HepG2 (cell line): ENCODE measurements around the gene CCDC181. TPM values are rescaled to one million over a fixed set of nuclear protein-coding genes. Genes with fewer than 3 reads are reported as not detected.

Experiments
- ATAC-seq: fragments of 200-7000 bp; cut with Tn5 transposase; 3 replicates; pipeline ENCODE4 v1.9.1; 2020; ENCODE audit warnings: mild to moderate bottlenecking, moderate library complexity
- BruUV-seq: library from RNA; stranded (reverse); fragments of 400-500 nt; replicated peaks from 2 replicates; lab custom pipeline; 2021; lab: Mats Ljungman, UMichigan
- CTCF ChIA-PET: fragments of 300-600 bp; formaldehyde crosslinking; extraction: SDS; loops from one replicate; lab custom pipeline; 2021; ENCODE audit warnings: low total read pairs, inconsistent platforms, low intra/inter-chr PET ratio; lab: Yijun Ruan, JAX
- POLR2A ChIA-PET: fragments of 350-600 bp; sonication (Branson Sonifier 250); formaldehyde crosslinking; loops from one replicate; lab custom pipeline; 2020; ENCODE audit warnings: antibody characterized with exemption, inconsistent platforms; lab: Yijun Ruan, JAX
- DNase-seq: peaks from one replicate; pipeline ENCODE4 v3.0.0-alpha.2; 2015; ENCODE audit warnings: low spot score
- FAIRE-seq: peaks from 3 replicates; lab custom pipeline; 2011; peaks lifted over from hg19 to GRCh38; lab: Jason Lieb, UNC
- H2AFZ ChIP-seq: one replicate; pipeline ENCODE4 v1.6.1; 2011; ENCODE audit warnings: low read length, inconsistent platforms
- H3K27ac ChIP-seq: fragments of 300-600 bp; 3 replicates; pipeline ENCODE4 v1.8.0; 2011; ENCODE audit warnings: mixed run types, mild to moderate bottlenecking, mixed read lengths, low read length, inconsistent platforms; ENCODE audit not compliant: insufficient read depth; ENCODE audit errors: extremely low read length
- H3K27me3 ChIP-seq, 2 experiments: fragments of 200-600 bp in 1 of 2; 2 replicates in 1 of 2; 3 replicates in 1 of 2; pipeline versions ENCODE4 v1.6.0 to v1.8.0; 2011; ENCODE audit warnings: low read length in 2 of 2, mild to moderate bottlenecking in 2 of 2, moderate library complexity in 2 of 2, inconsistent platforms in 1 of 2; ENCODE audit not compliant: insufficient read depth in 2 of 2, control insufficient read depth in 1 of 2
- H3K36me3 ChIP-seq, 2 experiments: fragments of 200-600 bp in 1 of 2; replicated peaks in 1 of 2; 2 replicates in 1 of 2; 3 replicates in 1 of 2; pipeline versions ENCODE4 v1.5.1 to v1.8.0; 2011; ENCODE audit warnings: low read length in 2 of 2, inconsistent platforms in 1 of 2; ENCODE audit not compliant: insufficient read depth in 2 of 2, control insufficient read depth in 1 of 2
- H3K4me1 ChIP-seq: 2 replicates; pipeline ENCODE4 v1.5.1; 2012; ENCODE audit warnings: low read length, inconsistent platforms; ENCODE audit not compliant: insufficient read depth
- H3K4me2 ChIP-seq: 2 replicates; pipeline ENCODE4 v1.6.0; 2011; ENCODE audit warnings: low read depth, low read length, inconsistent platforms
- H3K4me3 ChIP-seq, 3 experiments: fragments of 200-600 bp in 1 of 3; sonication (generic), shearing (Covaris generic) in 1 of 3; replicated peaks in 1 of 3; 2 replicates each; pipeline ENCODE4 v1.5.1; 2011 to 2016; ENCODE audit warnings: low read length in 3 of 3, inconsistent platforms in 2 of 3, low read depth in 2 of 3, mild to moderate bottlenecking in 2 of 3, control low read depth in 1 of 3, mixed read lengths in 1 of 3; ENCODE audit not compliant: insufficient read depth in 1 of 3
- H3K79me2 ChIP-seq: one replicate; pipeline ENCODE4 v1.6.1; 2011; ENCODE audit warnings: low read length, inconsistent platforms; ENCODE audit not compliant: insufficient read depth
- H3K9ac ChIP-seq: 2 replicates; pipeline ENCODE4 v1.6.0; 2011; ENCODE audit warnings: mild to moderate bottlenecking, low read depth, low read length, inconsistent platforms; ENCODE audit not compliant: insufficient read depth
- H3K9me3 ChIP-seq: 2 replicates; pipeline ENCODE4 v1.5.1; 2012; ENCODE audit warnings: mild to moderate bottlenecking, low read length
- H4K20me1 ChIP-seq: 2 replicates; pipeline ENCODE4 v1.6.0; 2011; ENCODE audit warnings: inconsistent platforms, mild to moderate bottlenecking, low read length, moderate library complexity; ENCODE audit not compliant: insufficient read depth
- ELF3 ChIP-seq: IDR thresholded peaks from 2 replicates; pipeline ENCODE4 v1.6.1; 2016; ENCODE audit warnings: missing genetic modification reagents, missing compliant biosample characterization
- GTF2F1 ChIP-seq: fragments of 150-350 bp; IDR thresholded peaks from 2 replicates; pipeline ENCODE4 v1.6.1; 2014; ENCODE audit warnings: low read length
- HMG20A ChIP-seq: IDR thresholded peaks from 2 replicates; pipeline ENCODE4 v1.6.1; 2016; ENCODE audit warnings: borderline replicate concordance
- JDP2 ChIP-seq: sonication (generic); formaldehyde crosslinking; IDR thresholded peaks from 2 replicates; pipeline ENCODE4 v1.8.1; 2022; ENCODE audit warnings: missing genetic modification reagents, borderline replicate concordance
- KAT8 ChIP-seq: IDR thresholded peaks from 2 replicates; pipeline ENCODE4 v1.6.1; 2016; ENCODE audit warnings: missing genetic modification reagents, missing compliant biosample characterization
- KDM5B ChIP-seq: sonication (generic); formaldehyde crosslinking; IDR thresholded peaks from 2 replicates; pipeline ENCODE4 v1.4.0; 2020; ENCODE audit warnings: missing genetic modification reagents, mild to moderate bottlenecking, borderline replicate concordance
- STAT5B ChIP-seq: sonication (generic); formaldehyde crosslinking; IDR thresholded peaks from 2 replicates; pipeline ENCODE4 v1.4.0; 2020; ENCODE audit warnings: missing genetic modification reagents
- ZFY ChIP-seq: sonication (generic); formaldehyde crosslinking; IDR thresholded peaks from 2 replicates; pipeline ENCODE4 v1.4.0; 2020; ENCODE audit warnings: missing genetic modification reagents
- ZNF674 ChIP-seq: sonication (generic); formaldehyde crosslinking; IDR thresholded peaks from 2 replicates; pipeline ENCODE4 v1.5.0; 2020; ENCODE audit warnings: low read depth, mild to moderate bottlenecking, missing genetic modification reagents
- ZNF773 ChIP-seq: sonication (generic); formaldehyde crosslinking; IDR thresholded peaks from 2 replicates; pipeline ENCODE4 v1.4.0; 2020; ENCODE audit warnings: missing genetic modification reagents, borderline replicate concordance
- WGBS: methylation state at CpG from one replicate; pipeline ENCODE4 v1.1.6; 2017; ENCODE audit warnings: low lambda C conversion rate; 5-methylcytosine and 5-hydroxymethylcytosine counted together
- in situ Hi-C: cut with HindIII; loops from 2 replicates; pipeline ENCODE4 v1.10.0; 2017; ENCODE audit warnings: low pct_unique_long_range_greater_than_20kb; ENCODE audit not compliant: extremely low pct_ligation_motif_present
- intact Hi-C: fragments of 100-400 bp; cut with micrococcal nuclease; formaldehyde crosslinking; loops from one replicate; pipeline ENCODE4 v1.10.0; 2022; ENCODE audit not compliant: unreplicated experiment
- polyA plus RNA-seq, 8 experiments: library from polyadenylated mRNA; depleted of rRNA in 3 of 8; stranded (reverse) in 7 of 8; unstranded in 1 of 8; fragments of >200 nt; fragmentation: Illumina TruSeq in 4 of 8; extraction: Trizol in 4 of 8; gene quantifications; 2 replicates each; pipeline versions ENCODE4 v1.2.1 to v1.2.3, GENCODE V29; 2011 to 2016; ENCODE audit warnings: low read depth in 4 of 8, missing spikeins in 1 of 8, mixed read lengths in 1 of 8; ENCODE audit not compliant: insufficient read depth in 1 of 8
- total RNA-seq, 5 experiments: library from RNA; depleted of rRNA; stranded (reverse); fragments of >200 nt; fragmentation: Illumina TruSeq; extraction: Trizol; gene quantifications; 2 replicates each; pipeline ENCODE4 v1.2.3, GENCODE V29; 2016; ENCODE audit warnings: low read depth in 1 of 5
- TF ChIP-seq, protein P1 (sequence below): sonication (generic); formaldehyde crosslinking; IDR thresholded peaks from 2 replicates; pipeline ENCODE4 v1.4.0; 2020; ENCODE audit warnings: missing genetic modification reagents

The CCDC181 gene
- total and polyA plus RNA-seq, 2 of the 13 experiments (the other 11 are each of a cell fraction or from before 2014, with no cell fraction given) = 0.07 TPM; not detected in 1

DNA sequence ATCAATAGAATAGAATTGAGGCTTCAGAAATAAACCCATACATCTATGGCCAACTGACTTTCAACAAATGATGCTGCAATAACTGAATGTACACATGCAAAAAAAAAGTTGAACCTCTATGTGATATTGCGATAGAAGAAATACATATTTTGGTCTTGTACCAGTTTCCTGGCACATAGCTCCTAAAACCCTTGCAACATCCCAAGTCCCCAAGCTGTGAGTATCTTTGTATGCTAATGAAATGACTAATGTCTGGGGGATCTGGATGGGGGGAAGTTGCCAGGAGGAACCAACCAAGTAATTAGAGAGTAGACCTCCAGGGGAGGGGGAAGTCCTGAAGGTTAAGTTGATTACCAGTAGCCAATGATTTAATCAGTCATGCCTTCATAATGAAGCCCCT lies 34.9 kb downstream of the CCDC181 start:
- CTCF ChIA-PET = no interaction called here
- H3K4me3 ChIP-seq = no peak overlapping the region
- FAIRE-seq = no peak
- no peaks in the 10 kb centered on the region for H3K27me3 ChIP-seq
- no peak for DNase-seq
- intact Hi-C loops (no loop called here), in situ Hi-C loops (no loop called here)
- no peak for TF ChIP-seq HMG20A (CRISPR knock-in tag)
- TF ChIP-seq ZNF773 = no peak
- no peak for TF ChIP-seq ELF3 (CRISPR knock-in tag)
- no peak for TF ChIP-seq ZFY (CRISPR knock-in tag)
- no peak for TF ChIP-seq ZNF674
- TF ChIP-seq, protein P1, sequence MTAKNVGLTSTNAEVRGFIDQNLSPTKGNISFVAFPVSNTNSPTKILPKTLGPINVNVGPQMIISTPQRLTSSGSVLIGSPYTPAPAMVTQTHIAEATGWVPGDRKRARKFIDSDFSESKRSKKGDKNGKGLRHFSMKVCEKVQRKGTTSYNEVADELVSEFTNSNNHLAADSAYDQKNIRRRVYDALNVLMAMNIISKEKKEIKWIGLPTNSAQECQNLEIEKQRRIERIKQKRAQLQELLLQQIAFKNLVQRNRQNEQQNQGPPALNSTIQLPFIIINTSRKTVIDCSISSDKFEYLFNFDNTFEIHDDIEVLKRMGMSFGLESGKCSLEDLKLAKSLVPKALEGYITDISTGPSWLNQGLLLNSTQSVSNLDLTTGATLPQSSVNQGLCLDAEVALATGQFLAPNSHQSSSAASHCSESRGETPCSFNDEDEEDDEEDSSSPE (CRISPR knock-in tag) = no peak
- no peak for TF ChIP-seq STAT5B (CRISPR knock-in tag)
- TF ChIP-seq GTF2F1 = no peak
- TF ChIP-seq KAT8 = no peak
- TF ChIP-seq JDP2 (CRISPR knock-in tag) = no peak
- TF ChIP-seq KDM5B (CRISPR knock-in tag) = no peak
- no peaks in the 10 kb centered on the region for H4K20me1 ChIP-seq
- no peaks in the 10 kb centered on the region for H3K9me3 ChIP-seq
- no peak for ATAC-seq
- BruUV-seq = no TSS peak
- POLR2A ChIA-PET = no interaction called here
- H3K9ac ChIP-seq = no peak overlapping the region
- H3K27ac ChIP-seq = no peak overlapping the region
- H3K79me2 ChIP-seq = no peaks in the 10 kb centered on the region
- no peak overlapping the region for H3K4me2 ChIP-seq
- no peak overlapping the region for H2AFZ ChIP-seq
- 91% methylated on average over 1 of the region's 1 CpG for WGBS
- no peaks in the 10 kb centered on the region for H3K4me1 ChIP-seq
- H3K36me3 ChIP-seq = peaks cover 0 to 9% of the 10 kb centered on the region in 2 experiments; a peak in 1 of 5 replicates
